Common myeloid progenitor, CD34-positive (primary cell): ENCODE results near the gene ZFC3H1.

Experiments used
- CTCF ChIA-PET: fragments of 350-600 bp; sonication (Branson Sonifier 250); formaldehyde crosslinking; loops from one replicate; lab custom pipeline; 2021; ENCODE audit warnings: antibody characterized with exemption; lab: Charles Lee
- POLR2A ChIA-PET: fragments of 350-600 bp; sonication (Branson Sonifier 250); formaldehyde crosslinking; loops from one replicate; lab custom pipeline; 2021; ENCODE audit warnings: antibody characterized with exemption; lab: Charles Lee
- DNase-seq, 3 donors: peaks; one replicate each; pipeline versions ENCODE4 v3.0.0 to v3.0.0-alpha.2; 2013
- H3K27ac ChIP-seq, 2 experiments: 1 replicate in 1 of 2; 2 replicates in 1 of 2; pipeline ENCODE4 v1.7.0; 2013; ENCODE audit warnings: inconsistent platforms in 2 of 2, low read length in 2 of 2, mild to moderate bottlenecking in 2 of 2, low read depth in 1 of 2, moderate library complexity in 1 of 2; ENCODE audit not compliant: severe bottlenecking in 2 of 2, insufficient read depth in 1 of 2, poor library complexity in 1 of 2
- H3K27me3 ChIP-seq, 5 experiments: replicated peaks in 2 of 5; 1 replicate in 3 of 5; 2 replicates in 2 of 5; pipeline versions ENCODE4 v1.6.1 to v1.7.0; 2013; ENCODE audit warnings: low read length in 4 of 5, mild to moderate bottlenecking in 2 of 5, moderate library complexity in 2 of 5, inconsistent platforms in 1 of 5; ENCODE audit not compliant: insufficient read depth in 5 of 5, control insufficient read depth in 4 of 5
- H3K36me3 ChIP-seq, 4 experiments: 1 replicate in 2 of 4; 2 replicates in 2 of 4; pipeline versions ENCODE4 v1.6.1 to v1.7.0; 2013; ENCODE audit warnings: low read length in 3 of 4, control low read depth in 1 of 4, mild to moderate bottlenecking in 1 of 4; ENCODE audit not compliant: control insufficient read depth in 4 of 4, insufficient read depth in 4 of 4
- H3K4me1 ChIP-seq, 4 experiments: 1 replicate in 3 of 4; 2 replicates in 1 of 4; pipeline versions ENCODE4 v1.6.1 to v1.7.1; 2013; ENCODE audit warnings: low read length in 3 of 4, mild to moderate bottlenecking in 3 of 4, control low read depth in 1 of 4, inconsistent platforms in 1 of 4, moderate library complexity in 1 of 4; ENCODE audit not compliant: control insufficient read depth in 4 of 4, insufficient read depth in 4 of 4; ENCODE audit errors: control extremely low read depth in 1 of 4
- H3K4me3 ChIP-seq, 7 experiments: 1 replicate in 4 of 7; 2 replicates in 3 of 7; pipeline versions ENCODE4 v1.5.1 to v1.7.0; 2013; ENCODE audit warnings: mild to moderate bottlenecking in 7 of 7, low read length in 6 of 7, moderate library complexity in 6 of 7, inconsistent platforms in 2 of 7, low read depth in 2 of 7, control low read depth in 1 of 7; ENCODE audit not compliant: insufficient read depth in 4 of 7, control insufficient read depth in 1 of 7; ENCODE audit errors: extremely low read depth in 1 of 7
- H3K9me3 ChIP-seq, 5 experiments: 1 replicate in 4 of 5; 2 replicates in 1 of 5; pipeline versions ENCODE4 v1.6.1 to v1.7.1; 2013; ENCODE audit warnings: low read length in 4 of 5, mild to moderate bottlenecking in 2 of 5, inconsistent platforms in 1 of 5, low read depth in 1 of 5, moderate library complexity in 1 of 5; ENCODE audit not compliant: control insufficient read depth in 4 of 5, insufficient read depth in 2 of 5; ENCODE audit errors: control extremely low read depth in 1 of 5
- WGBS: methylation state at CpG from one replicate; pipeline ENCODE4 v1.1.5; 2013; ENCODE audit not compliant: insufficient coverage; 5-methylcytosine and 5-hydroxymethylcytosine counted together

Gene ZFC3H1

DNA sequence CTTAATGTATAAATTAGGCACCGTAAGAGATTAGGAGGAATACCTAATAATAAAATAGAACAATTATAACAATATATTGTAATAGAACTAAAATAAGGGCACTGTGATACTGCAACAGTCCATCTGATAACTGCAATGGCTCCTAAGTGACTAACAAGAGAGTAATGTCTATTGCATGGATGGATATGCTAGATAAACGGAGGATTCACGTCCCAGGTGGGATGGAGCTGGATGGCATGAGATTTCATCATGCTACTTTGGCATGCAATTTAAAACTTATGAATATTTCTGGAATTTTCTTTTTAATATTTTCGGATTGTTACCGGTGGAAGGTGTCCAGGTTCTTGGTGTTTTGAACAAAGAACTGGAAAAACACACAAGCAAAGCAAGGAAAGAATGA, 20.0 kb upstream of the ZFC3H1 start:
- Histone ChIP-seq H3K4me3 (peak overlapping the region in 3 of 7 experiments; percentile 56 to 75 (median 69)), H3K9me3 (no peaks in the 10 kb centered on the region), H3K27ac (no peak overlapping the region), H3K36me3 (no peaks in the 10 kb centered on the region), H3K27me3 (no peaks in the 10 kb centered on the region), H3K4me1 (peaks cover 9 to 36% (median 15%) of the 10 kb centered on the region in 4 experiments)
- CTCF ChIA-PET = interaction anchor here (4.7 to 5.1 kb wide), 2 partner anchors 20 to 63 kb away, joined by 30 to 37 read pairs; partner anchors contain the start of genes THAP2 and ZFC3H1
- POLR2A ChIA-PET = no interaction called here
- 96% methylated on average over 4 of the region's 5 CpGs for WGBS
- no peak for DNase-seq

DNA sequence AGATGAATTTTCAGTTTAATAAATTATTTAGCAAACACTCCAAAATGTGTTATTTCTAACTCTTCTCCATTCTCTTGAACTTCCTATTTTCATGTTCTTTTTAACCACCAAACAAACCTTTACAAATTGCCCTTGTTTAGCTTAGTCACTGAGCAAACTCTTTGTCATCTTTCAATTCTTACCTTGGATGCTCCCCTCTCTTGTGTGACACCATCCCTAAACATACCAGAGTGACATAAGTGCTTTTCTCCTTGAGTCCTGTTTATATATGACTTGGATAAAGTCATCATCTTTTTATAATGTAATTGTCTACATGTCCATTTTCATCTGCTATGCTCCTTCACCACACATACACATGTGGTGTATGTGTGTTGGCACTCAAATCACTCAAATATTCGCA, 18.8 kb upstream of the ZFC3H1 start:
- WGBS = no CpG with 5 or more reads among the region's 1 CpG
- Histone ChIP-seq H3K4me3 (no peak overlapping the region), H3K36me3 (no peaks in the 10 kb centered on the region), H3K27ac (no peak overlapping the region), H3K27me3 (no peaks in the 10 kb centered on the region), H3K9me3 (no peaks in the 10 kb centered on the region), H3K4me1 (peaks cover 7 to 26% (median 10%) of the 10 kb centered on the region in 4 experiments)
- DNase-seq = peak in 2 of 3 donors; percentile 68 to 78
- POLR2A ChIA-PET = no interaction called here
- CTCF ChIA-PET = interaction anchor here (1.2 kb wide), 1 partner anchor 19 kb away, joined by 3 read pairs; the partner anchor contains the start of gene ZFC3H1

DNA sequence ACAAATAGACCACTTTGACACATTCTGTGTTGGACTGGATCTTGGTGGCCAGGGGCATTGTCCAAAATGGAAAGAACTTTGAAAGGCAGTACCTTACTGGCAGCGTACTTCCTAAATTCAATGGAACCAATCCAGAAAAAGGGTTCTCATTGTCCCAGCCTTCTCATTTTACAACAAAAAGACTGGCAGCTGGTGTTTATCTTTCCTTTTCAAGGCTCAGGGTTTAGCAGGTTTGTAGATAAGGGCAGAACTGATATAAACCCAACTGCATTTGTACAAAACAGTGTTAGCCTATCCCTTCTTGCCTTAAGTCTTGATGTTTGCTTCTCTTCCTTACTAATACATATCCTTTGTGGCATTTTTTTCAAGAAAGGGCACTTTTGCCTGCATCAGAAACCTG, 8.2 kb upstream of the ZFC3H1 start:
- DNase-seq = no peak
- POLR2A ChIA-PET = no interaction called here
- H3K36me3 ChIP-seq = no peaks in the 10 kb centered on the region
- no peaks in the 10 kb centered on the region for H3K27me3 ChIP-seq
- no peak overlapping the region for H3K27ac ChIP-seq
- 100% methylated on average over 1 of the region's 1 CpG for WGBS
- peaks cover 0 to 3% (median 0%) of the 10 kb centered on the region in 4 experiments for H3K4me1 ChIP-seq
- H3K4me3 ChIP-seq = no peak overlapping the region
- H3K9me3 ChIP-seq = no peaks in the 10 kb centered on the region
- CTCF ChIA-PET = interaction anchor here (1.6 kb wide), 1 partner anchor 9 kb away, joined by 3 read pairs; no protein-coding TSS in a partner anchor

DNA sequence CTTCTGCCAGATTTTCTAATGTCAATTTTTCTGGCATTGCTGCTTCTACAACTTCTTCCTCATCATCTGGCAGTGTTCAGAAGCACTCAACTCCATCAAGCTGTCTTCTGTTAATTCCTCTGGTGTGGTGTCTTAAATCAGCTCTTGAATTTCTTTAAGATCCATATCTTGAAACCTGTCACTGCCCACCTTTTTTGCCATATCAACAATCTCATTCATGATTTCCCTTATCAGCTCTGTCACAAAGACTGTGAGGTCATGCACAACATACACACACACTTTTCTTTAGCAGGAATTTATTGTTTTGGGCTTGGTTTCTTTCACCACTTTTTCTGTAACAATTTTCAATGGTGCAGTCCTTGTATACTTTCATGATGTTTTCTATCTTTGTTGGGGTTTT, 7.7 kb upstream of the ZFC3H1 start:
- no peaks in the 10 kb centered on the region for H3K36me3 ChIP-seq
- DNase-seq = no peak
- H3K4me3 ChIP-seq = no peak overlapping the region
- no peaks in the 10 kb centered on the region for H3K27me3 ChIP-seq
- H3K4me1 ChIP-seq = peaks cover 0 to 3% (median 0%) of the 10 kb centered on the region in 4 experiments
- ChIA-PET POLR2A (no interaction called here), CTCF (no interaction called here)
- H3K9me3 ChIP-seq = no peaks in the 10 kb centered on the region
- H3K27ac ChIP-seq = no peak overlapping the region

DNA sequence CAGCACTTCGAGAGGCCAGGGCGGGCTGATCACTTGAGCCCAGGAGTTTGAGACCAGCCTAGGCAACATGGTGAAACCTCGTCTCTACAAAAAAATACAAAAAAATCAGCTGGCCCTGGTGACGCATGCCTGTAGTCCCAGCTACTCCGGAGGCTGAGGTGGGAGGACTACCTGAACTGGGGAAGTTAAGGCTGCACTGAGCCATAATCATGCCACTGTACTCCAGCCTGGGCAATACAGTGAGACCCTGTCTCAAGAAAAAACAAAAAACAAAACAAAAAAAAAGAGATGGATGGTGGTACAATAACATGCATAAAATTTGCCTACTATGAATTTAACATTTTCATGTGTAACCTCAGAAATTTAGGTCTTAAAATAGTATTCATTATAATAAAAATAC, 2.6 kb upstream of the ZFC3H1 start:
- Histone ChIP-seq H3K36me3 (no peaks in the 10 kb centered on the region), H3K4me1 (peaks cover 7 to 35% (median 15%) of the 10 kb centered on the region in 4 experiments), H3K27me3 (no peaks in the 10 kb centered on the region), H3K9me3 (no peaks in the 10 kb centered on the region), H3K27ac (no peak overlapping the region), H3K4me3 (no peak overlapping the region)
- 93% methylated on average over 5 of the region's 5 CpGs for WGBS
- CTCF ChIA-PET = interaction anchor here (3.4 kb wide), 1 partner anchor 12 kb away, joined by 15 read pairs; no protein-coding TSS in a partner anchor
- no peak for DNase-seq
- POLR2A ChIA-PET = no interaction called here

DNA sequence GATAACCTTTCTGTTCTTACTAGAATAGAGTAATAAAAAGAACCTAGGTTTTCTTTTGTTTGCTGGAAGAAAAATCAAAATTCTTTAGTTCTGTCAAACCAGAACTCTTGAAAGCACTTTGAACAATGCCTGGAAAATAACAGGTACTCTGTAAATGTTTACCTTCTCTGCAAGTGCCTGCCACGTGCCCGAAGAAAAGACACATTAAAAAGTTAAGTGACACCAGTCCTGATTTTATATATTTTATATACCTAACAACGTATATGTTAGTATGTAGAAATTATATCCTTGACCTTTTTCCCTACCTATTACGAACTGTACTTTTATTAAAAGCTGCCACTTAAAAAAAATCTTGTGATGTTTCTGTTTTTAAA, 1.4 kb upstream of the ZFC3H1 start:
- no peaks in the 10 kb centered on the region for H3K36me3 ChIP-seq
- ChIA-PET POLR2A (no interaction called here), CTCF (interaction anchor here (1.6 to 4.6 kb wide), 4 partner anchors 10 to 38 kb away, joined by 4 to 37 read pairs (median 10); partner anchors contain the start of gene TMEM19)
- WGBS = 20% methylated on average over 1 of the region's 4 CpGs
- no peak for DNase-seq
- no peaks in the 10 kb centered on the region for H3K9me3 ChIP-seq
- peak overlapping the region; percentile 93 to 96 for H3K27ac ChIP-seq
- no peaks in the 10 kb centered on the region for H3K27me3 ChIP-seq
- peaks cover 7 to 36% (median 15%) of the 10 kb centered on the region in 4 experiments for H3K4me1 ChIP-seq
- peak overlapping the region in 6 of 7 experiments; percentile 93 to 100 (median 100) for H3K4me3 ChIP-seq

DNA sequence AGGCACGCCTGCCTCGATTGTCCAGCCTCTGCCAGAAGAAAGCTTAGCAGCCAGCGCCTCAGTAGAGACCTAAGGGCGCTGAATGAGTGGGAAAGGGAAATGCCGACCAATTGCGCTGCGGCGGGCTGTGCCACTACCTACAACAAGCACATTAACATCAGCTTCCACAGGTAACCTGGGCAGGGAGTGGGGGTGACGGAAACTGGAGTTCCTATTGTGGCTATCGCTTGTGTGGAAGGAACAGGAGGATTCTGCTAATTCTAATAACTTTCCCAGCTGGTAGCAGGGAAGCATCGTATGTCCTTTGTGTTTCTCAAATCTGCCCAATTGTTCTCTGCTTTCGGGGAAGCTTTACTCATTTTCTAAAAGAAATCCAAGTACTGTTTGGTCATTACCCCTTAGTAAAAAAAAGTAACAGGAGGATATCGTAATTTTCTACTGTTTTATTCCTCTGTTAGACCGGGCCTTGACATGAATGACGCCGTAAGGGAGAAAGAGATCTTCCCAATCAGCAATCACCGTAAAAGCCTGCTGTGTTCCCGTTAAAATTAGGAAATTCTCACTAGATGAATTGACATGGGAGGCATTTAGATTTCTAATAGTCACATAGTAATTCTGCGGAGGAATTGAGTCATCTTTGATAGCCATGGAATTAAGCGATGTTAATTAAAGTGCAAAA, 902 bp upstream of the ZFC3H1 start:
- peak overlapping the region; percentile 93 to 100 (median 100) for H3K4me3 ChIP-seq

More for the DNA sequence above, 902 bp upstream of the ZFC3H1 start:
- 0% methylated on average over 4 of the region's 20 CpGs for WGBS
- CTCF ChIA-PET = interaction anchor here (0.9 to 4.6 kb wide), 6 partner anchors 11 to 82 kb away, joined by 3 to 37 read pairs (median 4); partner anchors contain the start of gene TMEM19
- Histone ChIP-seq H3K27me3 (no peaks in the 10 kb centered on the region), H3K36me3 (peaks cover 0 to 3% (median 2%) of the 10 kb centered on the region in 4 experiments), H3K27ac (peak overlapping the region; percentile 93 to 96), H3K9me3 (no peaks in the 10 kb centered on the region), H3K4me1 (peaks cover 7 to 36% (median 15%) of the 10 kb centered on the region in 4 experiments)
- POLR2A ChIA-PET = interaction anchor here (0.6 to 2.0 kb wide), 2 partner anchors 12 to 21 kb away, joined by 3 to 21 read pairs; partner anchors contain the start of gene TMEM19
- DNase-seq = peak in 1 of 3 donors; percentile 18
